Uterus (tissue), 4 donors: ENCODE data around the gene RPP21. TPM values are rescaled to one million over a fixed set of nuclear protein-coding genes. Genes with fewer than 3 reads are reported as not detected.

Experiments
- DNase-seq, 2 donors: peaks; one replicate each; pipeline ENCODE4 v3.0.0-alpha.2; 2019 to 2020
- H3K27ac ChIP-seq, 2 donors: fragments of 200-600 bp; sonication (generic); 1 replicate in 1 of 2; 2 replicates in 1 of 2; pipeline ENCODE4 v1.5.1; 2016 to 2018
- H3K27me3 ChIP-seq, 2 donors: fragments of 200-600 bp; sonication (generic); one replicate each; pipeline ENCODE4 v1.5.1; 2018 to 2019; ENCODE audit warnings: control low read depth in 1 of 2
- H3K36me3 ChIP-seq, 2 donors: fragments of 200-600 bp; sonication (generic); one replicate each; pipeline ENCODE4 v1.5.1; 2019; ENCODE audit warnings: control low read depth in 1 of 2
- H3K4me1 ChIP-seq, 2 donors: fragments of 200-600 bp; sonication (generic); one replicate each; pipeline ENCODE4 v1.5.1; 2018 to 2019; ENCODE audit warnings: control low read depth in 1 of 2
- H3K4me3 ChIP-seq, 2 donors: fragments of 200-600 bp; sonication (generic); 1 replicate in 1 of 2; 2 replicates in 1 of 2; pipeline ENCODE4 v1.5.1; 2018 to 2019; ENCODE audit warnings: mild to moderate bottlenecking in 1 of 2
- H3K9me3 ChIP-seq, 2 donors: fragments of 200-600 bp; sonication (generic); one replicate each; pipeline ENCODE4 v1.5.1; 2019; ENCODE audit warnings: control low read depth in 1 of 2
- CTCF ChIP-seq, 4 experiments: fragments of 200-600 bp in 2 of 4; fragments of 450-650 bp in 2 of 4; sonication (generic) in 2 of 4; IDR thresholded peaks; one replicate each; pipeline ENCODE4 v1.5.1; 2016 to 2019; ENCODE audit warnings: antibody characterized with exemption in 4 of 4, mild to moderate bottlenecking in 2 of 4, moderate library complexity in 1 of 4
- POLR2A ChIP-seq, 2 donors: fragments of 450-650 bp; IDR thresholded peaks; one replicate each; pipeline ENCODE4 v1.6.1; 2016; ENCODE audit warnings: antibody characterized with exemption in 2 of 2, mild to moderate bottlenecking in 1 of 2, moderate library complexity in 1 of 2
- intact Hi-C: fragments of 100-400 bp; cut with DNase I; formaldehyde crosslinking; loops from one replicate; pipeline ENCODE4 v1.15.1; 2023; ENCODE audit warnings: low total_unique reads
- total RNA-seq, 4 donors: library from RNA; depleted of rRNA in 3 of 4; stranded (reverse); fragments of >200 nt in 3 of 4; gene quantifications; one replicate each; pipeline versions ENCODE4 v1.1.0 to v1.2.4, GENCODE V29; 2014 to 2023
- donor health status: DM: yes; HTN: yes; CAD: no.

The RPP21 gene
- total RNA-seq, 4 donors from 2014 or later: 12.9 to 220 (median 66.1) TPM

DNA sequence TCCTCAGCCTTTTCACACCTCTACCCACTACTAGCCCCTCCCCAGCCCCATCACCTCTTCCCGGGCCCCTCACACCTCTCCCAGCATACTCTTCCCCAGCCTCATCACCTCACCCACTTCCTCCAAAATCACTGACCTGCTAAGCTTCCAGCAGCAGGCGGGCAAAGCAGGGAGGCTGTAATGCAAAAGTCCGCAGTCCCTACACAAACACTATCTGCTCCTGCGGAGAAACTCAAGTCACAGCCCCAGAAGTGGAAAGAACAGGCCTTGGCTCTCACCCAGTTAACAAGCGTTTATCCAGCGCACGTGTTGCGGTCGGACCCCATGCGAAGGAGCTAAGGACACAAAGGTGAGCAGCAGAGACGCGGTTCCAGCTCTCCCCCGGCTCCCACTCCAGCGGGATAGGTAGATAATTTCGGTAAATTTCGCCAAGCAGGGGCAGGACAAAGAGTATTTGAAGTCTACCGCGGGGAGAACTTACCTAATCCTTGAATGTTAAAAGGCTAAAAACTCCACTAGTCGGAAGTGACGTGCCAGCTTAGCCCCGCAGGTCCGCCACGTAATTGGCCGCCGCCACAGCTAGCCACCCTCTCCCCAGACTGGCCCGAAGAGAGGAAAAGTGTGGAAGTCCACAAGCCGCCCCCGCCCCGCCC, 19.0 kb upstream of the RPP21 start:
- H3K36me3 ChIP-seq: no peaks in the 10 kb centered on the region
- intact Hi-C loops: no loop called here
- H3K27me3 ChIP-seq: no peaks in the 10 kb centered on the region
- peak in 1 of 2 donors; percentile 32 for DNase-seq
- H3K9me3 ChIP-seq: no peaks in the 10 kb centered on the region
- no peaks in the 10 kb centered on the region for H3K4me1 ChIP-seq
- peak overlapping the region; percentile 76 to 87 for H3K4me3 ChIP-seq
- peak overlapping the region; percentile 96 to 97 for H3K27ac ChIP-seq
- TF ChIP-seq CTCF (IDR thresholded peaks at IDR 0.05) (no peak), POLR2A (IDR thresholded peaks at IDR 0.05) (no peak)

DNA sequence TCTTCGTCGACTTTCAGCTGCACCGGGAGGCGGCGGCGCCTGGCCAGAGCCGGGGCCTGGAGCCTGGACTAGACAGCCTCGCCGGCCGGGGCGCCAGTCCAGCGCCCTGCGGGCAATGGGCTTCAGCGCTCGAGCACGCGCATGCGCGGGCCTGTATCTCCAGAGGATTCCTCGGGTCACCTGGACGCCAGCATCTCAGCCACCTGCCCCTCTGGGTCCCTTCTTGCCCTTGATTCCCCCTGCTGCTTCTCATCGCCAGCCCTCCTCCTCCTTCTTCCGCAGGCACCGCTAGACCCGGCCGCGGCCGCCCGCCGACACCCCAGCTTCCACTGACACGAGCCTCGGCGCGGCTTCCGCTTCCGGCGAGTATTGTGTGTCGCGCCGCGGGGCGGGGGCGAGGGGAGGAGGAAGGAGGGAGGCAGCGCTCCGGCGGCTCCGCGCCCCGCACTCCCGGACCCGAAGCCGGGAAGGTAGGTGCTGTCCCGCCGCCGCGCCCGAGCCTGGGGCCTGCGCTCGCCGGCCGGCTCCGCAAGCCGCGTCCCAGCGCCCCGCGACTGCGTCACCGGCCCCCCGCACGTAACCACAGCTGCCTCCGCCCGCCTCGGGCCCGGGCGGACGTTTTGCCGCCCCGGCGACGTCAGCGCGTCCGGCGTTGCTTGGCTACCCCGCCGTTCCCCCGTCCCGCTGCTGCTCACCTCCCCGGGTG, 18.3 kb upstream of the RPP21 start, which contains the start of gene TRIM39:
Gene TRIM39 (plus strand): TSS at position 402 of the 706 bp plus-strand sequence. CDS start 2,391 bp downstream, outside the sequence.
- Histone ChIP-seq H3K9me3 (no peaks in the 10 kb centered on the region), H3K27ac (peak within 1 kb of the TSS; percentile 96 to 97), H3K4me1 (no peaks in the 10 kb centered on the region), H3K4me3 (peak within 1 kb of the TSS; percentile 76 to 87), H3K36me3 (no peaks in the 10 kb centered on the region), H3K27me3 (no peaks in the 10 kb centered on the region)
- TF ChIP-seq CTCF (IDR thresholded peaks at IDR 0.05) (no peak), POLR2A (IDR thresholded peaks at IDR 0.05) (peak; percentile 30 to 89)
- intact Hi-C loops: no loop called here
- DNase-seq: peak; percentile 78 to 82

DNA sequence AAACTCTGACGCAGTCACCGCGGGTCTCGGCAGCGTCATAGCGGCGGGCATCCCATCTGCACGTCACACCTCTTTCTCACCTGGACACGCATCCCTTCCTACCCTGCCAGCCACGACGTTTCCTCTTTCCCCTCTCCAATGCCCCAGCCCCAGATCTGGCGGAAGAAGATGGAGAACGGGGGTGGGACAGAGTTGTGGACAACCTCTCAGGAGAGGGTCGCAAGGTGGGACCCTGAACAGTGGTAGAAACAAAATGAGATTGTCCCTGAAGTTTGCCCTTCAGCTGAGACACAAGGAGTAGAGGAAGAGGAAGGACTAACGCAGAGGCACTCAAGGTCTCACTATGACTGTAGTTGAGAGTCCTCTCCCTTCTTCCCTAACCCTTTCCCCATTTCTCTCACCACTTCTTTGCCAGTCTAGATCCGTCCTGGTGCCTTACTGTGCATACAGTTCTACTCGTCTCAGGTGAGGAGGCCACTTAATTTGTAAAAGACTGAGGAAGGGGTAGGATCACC, 17.7 kb upstream of the RPP21 start:
- Histone ChIP-seq H3K9me3 (no peaks in the 10 kb centered on the region), H3K27me3 (no peaks in the 10 kb centered on the region), H3K4me3 (peak overlapping the region; percentile 76 to 87), H3K27ac (peak overlapping the region; percentile 96 to 97), H3K4me1 (no peaks in the 10 kb centered on the region), H3K36me3 (no peaks in the 10 kb centered on the region)
- intact Hi-C loops: no loop called here
- no peak for DNase-seq
- TF ChIP-seq POLR2A (IDR thresholded peaks at IDR 0.05) (no peak), CTCF (IDR thresholded peaks at IDR 0.05) (no peak)

DNA sequence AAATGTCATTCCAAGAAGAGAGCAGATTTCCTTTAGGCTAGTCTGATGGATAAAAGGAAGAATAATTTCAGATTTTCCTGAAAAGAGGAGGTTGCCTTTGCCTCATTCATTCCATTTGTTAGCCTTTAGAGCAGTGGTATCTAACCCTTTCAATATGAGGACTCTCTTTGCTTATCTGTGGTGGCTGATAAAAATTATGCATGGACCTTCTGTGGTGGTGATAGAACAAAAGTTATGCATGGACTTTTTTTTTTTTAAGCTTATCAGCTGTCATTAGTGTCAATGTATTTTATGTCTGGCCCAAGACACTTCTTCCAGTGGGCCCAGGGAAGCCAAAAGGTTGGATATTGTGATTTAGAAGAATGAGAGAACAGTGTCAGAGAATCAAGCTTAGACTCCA, 16.6 kb upstream of the RPP21 start:
- no peak for TF ChIP-seq CTCF (IDR thresholded peaks at IDR 0.05)
- TF ChIP-seq POLR2A (IDR thresholded peaks at IDR 0.05): no peak
- Histone ChIP-seq H3K27ac (no peak overlapping the region), H3K4me1 (no peaks in the 10 kb centered on the region), H3K4me3 (no peak overlapping the region), H3K27me3 (no peaks in the 10 kb centered on the region), H3K9me3 (no peaks in the 10 kb centered on the region), H3K36me3 (no peaks in the 10 kb centered on the region)
- intact Hi-C loops: no loop called here
- DNase-seq: no peak

DNA sequence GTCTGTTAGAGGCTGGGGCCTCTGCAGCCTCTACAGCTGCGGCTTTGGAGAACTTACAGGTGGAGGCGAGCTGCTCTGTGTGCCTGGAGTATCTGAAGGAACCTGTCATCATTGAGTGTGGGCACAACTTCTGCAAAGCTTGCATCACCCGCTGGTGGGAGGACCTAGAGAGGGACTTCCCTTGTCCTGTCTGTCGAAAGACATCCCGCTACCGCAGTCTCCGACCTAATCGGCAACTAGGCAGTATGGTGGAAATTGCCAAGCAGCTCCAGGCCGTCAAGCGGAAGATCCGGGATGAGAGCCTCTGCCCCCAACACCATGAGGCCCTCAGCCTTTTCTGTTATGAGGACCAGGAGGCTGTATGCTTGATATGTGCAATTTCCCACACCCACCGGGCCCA, 15.6 kb upstream of the RPP21 start:
- no peak for DNase-seq
- Histone ChIP-seq H3K4me3 (no peak overlapping the region), H3K9me3 (no peaks in the 10 kb centered on the region), H3K4me1 (no peaks in the 10 kb centered on the region), H3K36me3 (no peaks in the 10 kb centered on the region), H3K27me3 (no peaks in the 10 kb centered on the region), H3K27ac (no peak overlapping the region)
- intact Hi-C loops: no loop called here
- TF ChIP-seq POLR2A (IDR thresholded peaks at IDR 0.05) (no peak), CTCF (IDR thresholded peaks at IDR 0.05) (no peak)
